ENCODE results near the gene ASPSCR1. TPM values are rescaled to one million over a fixed set of nuclear protein-coding genes. Genes with fewer than 3 reads are reported as not detected.

The ASPSCR1 gene
- total and polyA plus RNA-seq, 2 of the 13 experiments (the other 11 are each of a cell fraction or from before 2014, with no cell fraction given), result 274 to 314 TPM

- TF ChIP-seq PBX3 (CRISPR knock-in tag; IDR thresholded peaks at IDR 0.05; ENCODE audit: borderline replicate concordance) (peak; percentile 71; the same call in 1 of the 2 replicates), CEBPZ (IDR thresholded peaks at IDR 0.05; ENCODE audit: low read length) (no peak), TCF7L2 (IDR thresholded peaks at IDR 0.05; ENCODE audit: low read depth, low read length) (peak; percentile 60; the same call in 1 of the 2 replicates), TFDP2 (CRISPR knock-in tag; IDR thresholded peaks at IDR 0.05) (peak; percentile 53), ZFP36L2 (CRISPR knock-in tag; IDR thresholded peaks at IDR 0.05) (no peak), ETV5 (CRISPR knock-in tag; IDR thresholded peaks at IDR 0.05; ENCODE audit: borderline replicate concordance) (peak; percentile 44), XRCC5 (optimal IDR thresholded peaks at IDR 0.05; ENCODE audit: low read length) (peak; percentile 21), IRF2 (CRISPR knock-in tag; IDR thresholded peaks at IDR 0.05) (peak; percentile 20; the same call in 1 of the 2 replicates), BORCS8-MEF2B (CRISPR knock-in tag; IDR thresholded peaks at IDR 0.05) (0 out of 2 replicates have a peak, but pooled peaks have one; percentile 40), ZNF264 (CRISPR knock-in tag; IDR thresholded peaks at IDR 0.05) (peak; percentile 85), TARDBP (CRISPR knock-in tag; IDR thresholded peaks at IDR 0.05) (no peak; the same call in 1 of the 2 replicates), SOX6 (IDR thresholded peaks at IDR 0.05) (no peak), SOX6 (CRISPR knock-in tag; IDR thresholded peaks at IDR 0.05) (peak; percentile 93), HNRNPLL (IDR thresholded peaks at IDR 0.05; ENCODE audit: low read depth, low read length, poor library complexity, severe bottlenecking) (no peak)
- TF ChIP-seq, protein P1, sequence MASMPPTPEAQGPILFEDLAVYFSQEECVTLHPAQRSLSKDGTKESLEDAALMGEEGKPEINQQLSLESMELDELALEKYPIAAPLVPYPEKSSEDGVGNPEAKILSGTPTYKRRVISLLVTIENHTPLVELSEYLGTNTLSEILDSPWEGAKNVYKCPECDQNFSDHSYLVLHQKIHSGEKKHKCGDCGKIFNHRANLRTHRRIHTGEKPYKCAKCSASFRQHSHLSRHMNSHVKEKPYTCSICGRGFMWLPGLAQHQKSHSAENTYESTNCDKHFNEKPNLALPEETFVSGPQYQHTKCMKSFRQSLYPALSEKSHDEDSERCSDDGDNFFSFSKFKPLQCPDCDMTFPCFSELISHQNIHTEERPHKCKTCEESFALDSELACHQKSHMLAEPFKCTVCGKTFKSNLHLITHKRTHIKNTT (CRISPR knock-in tag; IDR thresholded peaks at IDR 0.05), result no peak
- TF ChIP-seq, protein P2, sequence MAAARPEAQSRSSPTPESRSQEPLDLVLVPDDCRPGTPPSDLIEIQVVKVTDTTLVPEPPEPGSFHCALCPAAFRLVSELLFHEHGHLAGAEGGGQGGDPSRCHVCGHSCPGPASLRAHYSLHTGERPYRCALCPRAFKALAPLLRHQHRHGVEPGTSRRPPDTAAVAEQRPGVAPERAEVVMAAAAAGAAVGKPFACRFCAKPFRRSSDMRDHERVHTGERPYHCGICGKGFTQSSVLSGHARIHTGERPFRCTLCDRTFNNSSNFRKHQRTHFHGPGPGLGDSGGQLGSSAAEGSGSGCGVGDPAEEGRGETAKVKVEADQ (CRISPR knock-in tag; IDR thresholded peaks at IDR 0.05; ENCODE audit: borderline replicate concordance), result no peak
- TF ChIP-seq, protein P3, sequence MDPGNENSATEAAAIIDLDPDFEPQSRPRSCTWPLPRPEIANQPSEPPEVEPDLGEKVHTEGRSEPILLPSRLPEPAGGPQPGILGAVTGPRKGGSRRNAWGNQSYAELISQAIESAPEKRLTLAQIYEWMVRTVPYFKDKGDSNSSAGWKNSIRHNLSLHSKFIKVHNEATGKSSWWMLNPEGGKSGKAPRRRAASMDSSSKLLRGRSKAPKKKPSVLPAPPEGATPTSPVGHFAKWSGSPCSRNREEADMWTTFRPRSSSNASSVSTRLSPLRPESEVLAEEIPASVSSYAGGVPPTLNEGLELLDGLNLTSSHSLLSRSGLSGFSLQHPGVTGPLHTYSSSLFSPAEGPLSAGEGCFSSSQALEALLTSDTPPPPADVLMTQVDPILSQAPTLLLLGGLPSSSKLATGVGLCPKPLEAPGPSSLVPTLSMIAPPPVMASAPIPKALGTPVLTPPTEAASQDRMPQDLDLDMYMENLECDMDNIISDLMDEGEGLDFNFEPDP (CRISPR knock-in tag; conservative IDR thresholded peaks at IDR 0.05), result peak; percentile 96
- TF ChIP-seq, protein P4, sequence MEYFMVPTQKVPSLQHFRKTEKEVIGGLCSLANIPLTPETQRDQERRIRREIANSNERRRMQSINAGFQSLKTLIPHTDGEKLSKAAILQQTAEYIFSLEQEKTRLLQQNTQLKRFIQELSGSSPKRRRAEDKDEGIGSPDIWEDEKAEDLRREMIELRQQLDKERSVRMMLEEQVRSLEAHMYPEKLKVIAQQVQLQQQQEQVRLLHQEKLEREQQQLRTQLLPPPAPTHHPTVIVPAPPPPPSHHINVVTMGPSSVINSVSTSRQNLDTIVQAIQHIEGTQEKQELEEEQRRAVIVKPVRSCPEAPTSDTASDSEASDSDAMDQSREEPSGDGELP (IDR thresholded peaks at IDR 0.05; ENCODE audit: borderline replicate concordance, low read depth), result peak; percentile 48
Measured at GRCh38 chr17:81994593-81995462, 17.4 kb downstream of the ASPSCR1 start (continued).
